Measurements from ENCODE around the gene PRSS56.

Gene PRSS56

GRCh38 chr2:232481322-232482140, 38.7 kb upstream of the PRSS56 start:
- no peak overlapping the region for H3K9ac ChIP-seq (ENCODE audit: low read depth in 1 of 2, low read length in 2 of 2)
- H3K9me3 ChIP-seq (ENCODE audit: control insufficient read depth in 2 of 2, low read length in 2 of 2), result no peaks in the 10 kb centered on the region
- H3K36me3 ChIP-seq (ENCODE audit: control insufficient read depth in 2 of 2, insufficient read depth in 2 of 2, low read length in 2 of 2), result no peaks in the 10 kb centered on the region
- no peak overlapping the region for H3K4me3 ChIP-seq (ENCODE audit: low read length in 2 of 2)
- H3K27me3 ChIP-seq (ENCODE audit: control insufficient read depth in 2 of 2, insufficient read depth in 2 of 2, low read length in 2 of 2), result peaks cover 16 to 21% of the 10 kb centered on the region in 2 donors
- no peaks in the 10 kb centered on the region for H3K4me1 ChIP-seq (ENCODE audit: control insufficient read depth in 2 of 2, insufficient read depth in 2 of 2, low read length in 2 of 2)
- no peak overlapping the region for H3K27ac ChIP-seq (ENCODE audit: low read depth in 2 of 2, low read length in 2 of 2)

- no peak overlapping the region for H3K4me3 ChIP-seq (ENCODE audit: low read length in 2 of 2)
- H3K27me3 ChIP-seq (ENCODE audit: control insufficient read depth in 2 of 2, insufficient read depth in 2 of 2, low read length in 2 of 2), result peaks cover 22 to 28% of the 10 kb centered on the region in 2 donors
- H3K36me3 ChIP-seq (ENCODE audit: control insufficient read depth in 2 of 2, insufficient read depth in 2 of 2, low read length in 2 of 2), result no peaks in the 10 kb centered on the region
- no peak overlapping the region for H3K27ac ChIP-seq (ENCODE audit: low read depth in 2 of 2, low read length in 2 of 2)
- no peak overlapping the region for H3K9ac ChIP-seq (ENCODE audit: low read depth in 1 of 2, low read length in 2 of 2)
- no peaks in the 10 kb centered on the region for H3K4me1 ChIP-seq (ENCODE audit: control insufficient read depth in 2 of 2, insufficient read depth in 2 of 2, low read length in 2 of 2)
- no peaks in the 10 kb centered on the region for H3K9me3 ChIP-seq (ENCODE audit: control insufficient read depth in 2 of 2, low read length in 2 of 2)
Measured at GRCh38 chr2:232482301-232483238, 37.6 kb upstream of the PRSS56 start.

- no peaks in the 10 kb centered on the region for H3K4me1 ChIP-seq (ENCODE audit: control insufficient read depth in 2 of 2, insufficient read depth in 2 of 2, low read length in 2 of 2)
- no peak overlapping the region for H3K27ac ChIP-seq (ENCODE audit: low read depth in 2 of 2, low read length in 2 of 2)
- no peak overlapping the region for H3K4me3 ChIP-seq (ENCODE audit: low read length in 2 of 2)
- no peaks in the 10 kb centered on the region for H3K9me3 ChIP-seq (ENCODE audit: control insufficient read depth in 2 of 2, low read length in 2 of 2)
- H3K36me3 ChIP-seq (ENCODE audit: control insufficient read depth in 2 of 2, insufficient read depth in 2 of 2, low read length in 2 of 2), result no peaks in the 10 kb centered on the region
- H3K9ac ChIP-seq (ENCODE audit: low read depth in 1 of 2, low read length in 2 of 2), result no peak overlapping the region
- peaks cover 26 to 34% of the 10 kb centered on the region in 2 donors for H3K27me3 ChIP-seq (ENCODE audit: control insufficient read depth in 2 of 2, insufficient read depth in 2 of 2, low read length in 2 of 2)
Measured at GRCh38 chr2:232483311-232483922, 36.8 kb upstream of the PRSS56 start.

- Histone ChIP-seq H3K4me3 (ENCODE audit: low read length in 2 of 2) (no peak overlapping the region), H3K9ac (ENCODE audit: low read depth in 1 of 2, low read length in 2 of 2) (no peak overlapping the region), H3K36me3 (ENCODE audit: control insufficient read depth in 2 of 2, insufficient read depth in 2 of 2, low read length in 2 of 2) (no peaks in the 10 kb centered on the region), H3K9me3 (ENCODE audit: control insufficient read depth in 2 of 2, low read length in 2 of 2) (no peaks in the 10 kb centered on the region), H3K27me3 (ENCODE audit: control insufficient read depth in 2 of 2, insufficient read depth in 2 of 2, low read length in 2 of 2) (peaks cover 27 to 38% of the 10 kb centered on the region in 2 donors), H3K27ac (ENCODE audit: low read depth in 2 of 2, low read length in 2 of 2) (no peak overlapping the region), H3K4me1 (ENCODE audit: control insufficient read depth in 2 of 2, insufficient read depth in 2 of 2, low read length in 2 of 2) (no peaks in the 10 kb centered on the region)
Measured at GRCh38 chr2:232483923-232484627, 36.1 kb upstream of the PRSS56 start.

GRCh38 chr2:232484628-232485347, 35.4 kb upstream of the PRSS56 start:
- no peaks in the 10 kb centered on the region for H3K9me3 ChIP-seq (ENCODE audit: control insufficient read depth in 2 of 2, low read length in 2 of 2)
- H3K4me3 ChIP-seq (ENCODE audit: low read length in 2 of 2), result no peak overlapping the region
- peaks cover 27 to 38% of the 10 kb centered on the region in 2 donors for H3K27me3 ChIP-seq (ENCODE audit: control insufficient read depth in 2 of 2, insufficient read depth in 2 of 2, low read length in 2 of 2)
- no peaks in the 10 kb centered on the region for H3K36me3 ChIP-seq (ENCODE audit: control insufficient read depth in 2 of 2, insufficient read depth in 2 of 2, low read length in 2 of 2)
- H3K9ac ChIP-seq (ENCODE audit: low read depth in 1 of 2, low read length in 2 of 2), result no peak overlapping the region
- H3K4me1 ChIP-seq (ENCODE audit: control insufficient read depth in 2 of 2, insufficient read depth in 2 of 2, low read length in 2 of 2), result no peaks in the 10 kb centered on the region
- H3K27ac ChIP-seq (ENCODE audit: low read depth in 2 of 2, low read length in 2 of 2), result no peak overlapping the region

GRCh38 chr2:232485348-232485756, 34.8 kb upstream of the PRSS56 start:
- Histone ChIP-seq H3K27me3 (ENCODE audit: control insufficient read depth in 2 of 2, insufficient read depth in 2 of 2, low read length in 2 of 2) (peaks cover 27 to 38% of the 10 kb centered on the region in 2 donors), H3K36me3 (ENCODE audit: control insufficient read depth in 2 of 2, insufficient read depth in 2 of 2, low read length in 2 of 2) (no peaks in the 10 kb centered on the region), H3K9me3 (ENCODE audit: control insufficient read depth in 2 of 2, low read length in 2 of 2) (no peaks in the 10 kb centered on the region), H3K27ac (ENCODE audit: low read depth in 2 of 2, low read length in 2 of 2) (no peak overlapping the region), H3K9ac (ENCODE audit: low read depth in 1 of 2, low read length in 2 of 2) (no peak overlapping the region), H3K4me1 (ENCODE audit: control insufficient read depth in 2 of 2, insufficient read depth in 2 of 2, low read length in 2 of 2) (no peaks in the 10 kb centered on the region), H3K4me3 (ENCODE audit: low read length in 2 of 2) (no peak overlapping the region)

- Histone ChIP-seq H3K27ac (ENCODE audit: low read depth in 2 of 2, low read length in 2 of 2) (no peak overlapping the region), H3K36me3 (ENCODE audit: control insufficient read depth in 2 of 2, insufficient read depth in 2 of 2, low read length in 2 of 2) (no peaks in the 10 kb centered on the region), H3K9me3 (ENCODE audit: control insufficient read depth in 2 of 2, low read length in 2 of 2) (no peaks in the 10 kb centered on the region), H3K9ac (ENCODE audit: low read depth in 1 of 2, low read length in 2 of 2) (no peak overlapping the region), H3K27me3 (ENCODE audit: control insufficient read depth in 2 of 2, insufficient read depth in 2 of 2, low read length in 2 of 2) (peaks cover 27 to 38% of the 10 kb centered on the region in 2 donors), H3K4me3 (ENCODE audit: low read length in 2 of 2) (no peak overlapping the region), H3K4me1 (ENCODE audit: control insufficient read depth in 2 of 2, insufficient read depth in 2 of 2, low read length in 2 of 2) (no peaks in the 10 kb centered on the region)
Measured at GRCh38 chr2:232485757-232486557, 34.2 kb upstream of the PRSS56 start.

- Histone ChIP-seq H3K27me3 (ENCODE audit: control insufficient read depth in 2 of 2, insufficient read depth in 2 of 2, low read length in 2 of 2) (peaks cover 27 to 38% of the 10 kb centered on the region in 2 donors), H3K4me3 (ENCODE audit: low read length in 2 of 2) (no peak overlapping the region), H3K36me3 (ENCODE audit: control insufficient read depth in 2 of 2, insufficient read depth in 2 of 2, low read length in 2 of 2) (no peaks in the 10 kb centered on the region), H3K4me1 (ENCODE audit: control insufficient read depth in 2 of 2, insufficient read depth in 2 of 2, low read length in 2 of 2) (no peaks in the 10 kb centered on the region), H3K27ac (ENCODE audit: low read depth in 2 of 2, low read length in 2 of 2) (no peak overlapping the region), H3K9me3 (ENCODE audit: control insufficient read depth in 2 of 2, low read length in 2 of 2) (no peaks in the 10 kb centered on the region), H3K9ac (ENCODE audit: low read depth in 1 of 2, low read length in 2 of 2) (no peak overlapping the region)
Measured at GRCh38 chr2:232486558-232487384, 33.4 kb upstream of the PRSS56 start.

Measured in mucosa of rectum (tissue), 2 donors.